HG03064 (cell line): Measurements from ENCODE around the gene HOGA1.

ENCODE experiments used
- ATAC-seq: cut with Tn5 transposase; IDR thresholded peaks from one replicate; pipeline ENCODE4 v1.9.1; 2021; ENCODE audit warnings: low read depth; ENCODE audit not compliant: unreplicated experiment

The HOGA1 gene

DNA sequence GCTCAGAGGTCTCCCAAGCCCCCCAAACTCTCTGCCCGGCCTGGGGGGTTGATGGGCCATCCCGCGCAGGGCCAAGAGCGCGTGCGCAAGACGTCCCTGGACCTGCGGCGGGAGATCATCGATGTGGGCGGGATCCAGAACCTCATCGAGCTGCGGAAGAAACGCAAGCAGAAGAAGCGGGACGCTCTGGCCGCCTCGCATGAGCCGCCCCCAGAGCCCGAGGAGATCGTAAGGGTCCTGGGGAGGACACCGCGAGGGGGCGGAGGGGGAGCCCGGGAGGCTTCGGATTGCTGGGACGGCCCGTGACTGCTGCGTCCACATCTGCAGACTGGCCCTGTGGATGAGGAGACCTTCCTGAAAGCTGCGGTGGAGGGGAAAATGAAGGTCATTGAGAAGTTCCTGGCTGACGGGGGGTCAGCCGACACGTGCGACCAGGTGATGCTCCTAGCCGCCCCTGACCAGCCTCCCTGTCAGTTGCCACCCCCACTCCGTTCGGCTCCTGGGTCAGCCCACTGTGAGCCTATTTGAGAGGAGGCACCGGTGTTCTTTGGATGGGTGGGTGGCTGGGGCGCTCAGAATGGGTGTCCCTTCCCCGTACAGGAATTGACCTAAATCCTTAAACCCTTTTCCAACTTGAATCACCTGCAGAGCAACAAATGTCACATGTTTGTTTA is 5.9 kb upstream of the HOGA1 start:
- no peak for ATAC-seq

DNA sequence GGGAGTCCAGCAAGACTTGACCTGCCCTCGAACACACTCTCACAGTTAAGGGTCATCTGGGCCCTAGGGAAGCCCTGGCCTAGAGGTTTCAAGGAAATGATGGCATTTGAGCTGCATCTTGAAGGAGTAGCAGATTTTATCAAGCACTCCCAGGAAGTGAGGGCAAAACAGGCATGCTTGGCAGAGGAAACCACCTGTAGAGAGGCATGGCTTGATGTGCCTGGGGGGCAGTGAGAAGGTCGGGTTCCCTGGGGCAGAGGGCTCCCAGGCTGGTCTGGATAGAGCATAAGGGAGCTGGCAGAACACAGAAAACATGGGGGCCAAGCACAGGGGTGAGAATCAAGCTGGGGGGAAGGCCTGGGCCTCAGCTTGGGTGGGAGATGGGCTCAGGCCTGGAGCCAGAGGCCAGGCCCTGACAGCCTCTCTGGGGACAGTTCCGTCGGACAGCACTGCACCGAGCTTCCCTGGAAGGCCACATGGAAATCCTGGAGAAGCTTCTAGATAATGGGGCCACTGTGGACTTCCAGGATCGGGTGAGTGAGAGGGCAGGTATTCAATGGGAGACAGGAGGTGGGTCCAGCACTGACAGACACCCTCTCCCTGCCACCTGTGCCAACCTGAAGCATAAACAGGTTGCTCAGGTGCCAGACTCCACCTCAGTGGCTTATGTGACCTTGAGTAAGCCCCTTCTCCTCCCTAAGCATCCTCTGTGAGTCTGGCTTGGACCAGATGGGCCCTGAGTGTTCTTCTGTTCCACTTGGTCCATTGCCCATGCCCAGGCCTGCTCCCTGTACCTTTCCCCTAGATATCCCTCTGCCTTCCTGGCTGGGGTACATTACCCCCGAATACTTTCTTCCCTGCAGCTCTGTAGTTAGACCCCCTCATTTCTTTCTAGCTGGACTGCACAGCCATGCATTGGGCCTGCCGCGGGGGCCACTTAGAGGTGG is 3.5 kb upstream of the HOGA1 start:
- ATAC-seq, result no peak

DNA sequence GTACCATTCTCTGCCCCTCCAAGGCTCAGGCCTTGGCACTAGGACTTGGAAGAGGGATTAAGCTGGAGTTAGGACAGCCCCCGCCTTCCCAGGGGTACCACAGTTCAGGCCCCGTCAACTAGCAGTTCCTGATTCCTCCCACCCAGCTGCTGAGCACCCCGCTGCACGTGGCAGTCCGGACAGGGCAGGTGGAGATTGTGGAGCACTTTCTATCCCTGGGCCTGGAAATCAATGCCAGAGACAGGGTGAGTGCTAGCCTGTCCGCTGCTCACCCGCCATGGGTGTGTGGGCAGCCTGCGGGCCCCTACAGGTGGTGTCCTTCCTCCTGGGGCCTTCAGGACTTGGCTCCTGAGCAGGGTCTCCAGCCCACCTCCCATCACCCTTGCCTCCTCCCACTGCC is 2.0 kb upstream of the HOGA1 start:
- ATAC-seq, result no peak

DNA sequence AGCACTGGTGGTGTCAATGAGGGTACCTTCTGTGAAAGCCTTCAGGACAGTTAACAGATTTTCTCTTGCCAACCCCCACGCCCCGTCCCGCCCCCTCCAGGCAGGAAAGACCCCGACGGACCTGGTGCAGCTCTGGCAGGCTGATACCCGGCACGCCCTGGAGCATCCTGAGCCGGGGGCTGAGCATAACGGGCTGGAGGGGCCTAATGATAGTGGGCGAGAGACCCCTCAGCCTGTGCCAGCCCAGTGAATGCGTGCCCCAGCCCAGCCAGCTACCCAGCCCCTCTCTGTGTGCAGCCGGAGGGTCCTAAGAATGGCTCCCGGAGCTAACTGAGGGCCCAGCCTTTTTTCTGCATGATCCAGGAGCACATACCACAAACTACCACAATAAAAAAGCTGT is 713 bp upstream of the HOGA1 start:
- ATAC-seq, result no peak

GRCh38 chr10:97584798-97585438 is 729 bp downstream of the HOGA1 start:
- ATAC-seq, result no peak

DNA sequence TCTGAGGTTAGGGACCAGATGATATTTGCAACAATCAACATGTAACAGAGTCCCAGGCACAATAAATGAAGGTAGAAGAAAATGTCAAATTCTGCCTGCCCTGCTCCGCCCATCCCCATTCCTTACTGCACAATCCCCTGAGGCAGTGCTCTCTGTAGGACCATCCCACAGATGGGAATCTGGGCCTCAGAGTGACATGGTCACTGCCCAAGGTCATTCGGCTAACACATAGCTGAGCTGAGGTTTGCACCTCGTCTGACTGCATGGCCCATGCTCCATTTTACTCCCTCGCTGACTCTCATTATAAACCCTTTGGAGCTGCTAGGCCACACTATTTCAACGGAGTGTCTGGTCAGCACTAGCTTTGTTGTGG is 1.2 kb downstream of the HOGA1 start:
- no peak for ATAC-seq

DNA sequence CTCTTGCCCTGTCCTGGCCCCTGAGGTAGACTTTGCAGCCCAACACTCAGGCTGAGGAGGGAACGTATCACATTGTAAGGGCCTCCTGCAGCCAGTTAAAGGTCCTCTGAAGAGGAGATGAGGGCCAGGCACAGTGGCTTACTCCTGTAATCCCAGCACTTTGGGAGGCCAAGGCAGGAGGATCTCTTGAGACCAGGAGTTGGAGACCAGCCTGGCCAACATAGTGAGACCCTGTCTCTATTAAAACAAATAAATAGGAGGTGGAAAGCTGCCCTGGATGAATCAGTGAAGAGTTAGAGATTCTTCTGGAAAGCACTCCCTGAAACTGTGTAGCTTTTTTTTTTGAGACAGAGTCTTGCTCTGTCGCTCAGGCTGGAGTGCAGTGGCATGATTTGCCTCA is 3.0 kb downstream of the HOGA1 start:
- ATAC-seq, result no peak

DNA sequence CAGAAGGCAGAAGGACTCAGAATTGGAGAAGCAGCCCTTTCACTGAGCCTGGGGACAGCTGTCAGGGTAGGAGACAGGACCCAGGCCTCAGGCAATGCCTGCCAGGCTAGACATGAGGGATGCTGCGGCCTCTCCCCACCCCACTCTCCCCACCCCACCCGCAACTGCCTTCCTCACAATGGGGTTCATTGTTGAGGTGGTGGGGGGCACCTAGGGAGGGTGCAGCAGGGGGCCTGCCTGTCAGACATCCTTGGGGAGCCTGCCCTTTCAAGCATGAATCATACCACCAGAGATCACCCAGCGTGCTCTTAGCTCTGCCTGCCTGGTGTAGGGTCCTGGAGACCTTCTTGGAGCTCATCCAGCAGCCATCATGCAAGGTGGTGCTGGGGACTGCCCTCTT is 5.3 kb downstream of the HOGA1 start, which contains the start of gene C10orf62:
C10orf62 (plus strand) TSS at position 243 of the 400 bp plus-strand sequence. CDS start 177 bp downstream, outside the sequence.
- ATAC-seq, result no peak

DNA sequence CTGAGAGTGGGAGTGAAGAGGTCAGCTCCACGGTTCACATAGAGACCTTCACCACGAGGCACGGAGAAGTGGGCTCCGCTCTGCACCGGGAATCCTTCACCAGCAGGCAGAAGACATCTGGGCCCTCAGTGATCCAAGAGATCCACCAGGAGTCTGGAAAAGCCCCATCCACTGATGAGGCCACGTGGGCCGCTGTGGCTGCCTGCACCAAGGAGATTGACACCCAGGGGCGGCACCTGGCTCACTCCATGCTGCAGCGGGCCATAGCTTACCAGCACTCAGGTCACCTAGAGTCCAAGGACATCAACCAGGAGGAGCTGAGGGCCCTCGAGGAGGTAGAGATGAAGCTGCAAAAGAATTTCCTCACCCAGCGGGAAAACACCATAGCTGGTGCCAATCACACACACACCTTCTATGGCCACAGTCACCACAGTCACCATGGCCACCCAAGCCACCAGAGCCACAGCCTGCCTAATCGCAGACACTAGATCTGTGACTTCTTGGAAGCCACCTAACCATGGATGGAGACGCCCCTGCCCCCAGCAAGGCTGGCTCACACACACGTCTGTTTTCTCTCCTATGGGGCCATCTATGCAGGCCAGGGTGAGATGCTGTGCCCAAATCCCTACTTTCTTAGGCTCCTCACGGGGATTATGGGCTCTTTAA is 6.0 kb downstream of the HOGA1 start:
- no peak for ATAC-seq

DNA sequence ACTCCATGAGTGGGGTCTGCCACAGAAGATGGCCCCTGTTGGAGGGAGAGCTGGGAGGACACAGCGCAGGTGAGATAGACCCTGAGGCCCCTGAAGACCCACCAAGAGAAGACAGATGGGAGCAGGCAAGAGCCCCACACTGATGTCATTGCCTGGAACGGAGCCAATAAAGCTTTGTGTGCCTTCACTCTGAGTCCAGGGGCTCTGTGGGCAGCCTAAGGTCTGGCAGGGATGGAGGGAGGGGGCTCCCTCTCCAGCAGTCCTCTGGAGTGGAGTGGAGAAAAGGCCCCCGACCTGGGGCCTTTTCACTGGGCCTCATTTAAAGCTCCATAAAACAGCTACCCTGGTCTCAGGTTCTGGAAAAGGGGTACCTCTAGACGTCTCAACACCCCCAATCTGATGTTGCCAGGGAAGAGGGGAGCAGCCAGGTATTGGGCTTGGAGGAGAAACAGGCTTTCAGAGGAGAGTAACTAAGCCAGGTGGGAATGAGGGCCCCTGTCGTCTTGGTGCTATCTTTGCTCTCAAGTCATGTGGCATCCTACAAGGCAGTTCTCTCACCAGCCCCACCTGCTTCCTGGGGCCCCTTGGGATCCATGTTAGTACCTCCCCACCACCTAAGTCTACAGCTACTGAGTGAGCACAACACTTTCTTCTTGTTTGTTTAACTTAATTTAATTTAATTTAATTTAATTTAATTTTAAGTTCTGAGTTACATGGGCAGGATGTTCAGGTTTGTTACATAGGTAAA is 6.7 kb downstream of the HOGA1 start:
- no peak for ATAC-seq

DNA sequence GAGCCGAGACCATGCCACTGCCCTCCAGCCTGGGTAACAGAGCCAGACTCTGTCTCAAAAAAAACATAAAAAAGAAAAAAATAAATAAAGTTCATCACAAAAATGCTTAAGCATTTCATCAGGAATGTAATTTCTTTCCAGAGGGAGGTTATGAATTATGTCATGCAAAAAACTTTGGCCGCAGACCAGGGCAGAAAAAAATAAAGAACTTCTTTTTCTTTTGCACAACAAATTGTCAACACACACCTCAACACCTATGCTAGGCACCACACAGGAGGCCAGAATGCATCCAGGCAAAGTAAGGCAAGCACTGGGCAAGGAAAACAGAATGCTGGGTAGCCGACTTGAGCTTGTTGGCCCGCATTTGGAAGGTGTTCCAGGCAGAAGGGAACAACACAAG is 9.2 kb downstream of the HOGA1 start:
- no peak for ATAC-seq

- no peak for ATAC-seq
These were observed 12.2 kb downstream of the HOGA1 start for GRCh38 chr10:97596101-97597082.

GRCh38 chr10:97597778-97598177 is 13.6 kb downstream of the HOGA1 start:
- no peak for ATAC-seq

- ATAC-seq, result no peak
These were observed 14.4 kb downstream of the HOGA1 start for GRCh38 chr10:97598407-97599271.

DNA sequence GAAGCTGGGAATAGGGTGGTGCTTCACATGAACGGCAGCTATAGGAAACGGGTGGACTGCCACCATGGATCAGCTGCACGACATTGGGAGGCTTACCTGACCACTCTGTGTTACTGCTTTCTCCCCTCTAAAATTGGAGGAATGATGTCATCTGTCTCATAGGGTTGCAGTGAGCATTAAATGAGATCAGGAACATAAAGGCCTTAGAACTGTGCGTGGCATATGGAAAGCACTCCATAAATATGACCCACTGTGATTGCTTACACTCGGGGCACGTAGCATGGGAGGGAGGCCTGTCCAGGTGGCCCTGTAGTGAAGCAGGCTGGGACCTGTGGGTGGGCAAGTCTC is 15.1 kb downstream of the HOGA1 start:
- no peak for ATAC-seq

GRCh38 chr10:97600616-97601015 is 16.4 kb downstream of the HOGA1 start:
- no peak for ATAC-seq

GRCh38 chr10:97601268-97602215 is 17.4 kb downstream of the HOGA1 start:
- no peak for ATAC-seq
